Non-pigmented ciliary epithelial cell (primary cell): ENCODE data around the gene CAMKK1.

Source experiments
- DNase-seq: peaks from one replicate; pipeline ENCODE4 v3.0.0-alpha.2; 2010; ENCODE audit warnings: low read depth

CAMKK1 gene

DNA sequence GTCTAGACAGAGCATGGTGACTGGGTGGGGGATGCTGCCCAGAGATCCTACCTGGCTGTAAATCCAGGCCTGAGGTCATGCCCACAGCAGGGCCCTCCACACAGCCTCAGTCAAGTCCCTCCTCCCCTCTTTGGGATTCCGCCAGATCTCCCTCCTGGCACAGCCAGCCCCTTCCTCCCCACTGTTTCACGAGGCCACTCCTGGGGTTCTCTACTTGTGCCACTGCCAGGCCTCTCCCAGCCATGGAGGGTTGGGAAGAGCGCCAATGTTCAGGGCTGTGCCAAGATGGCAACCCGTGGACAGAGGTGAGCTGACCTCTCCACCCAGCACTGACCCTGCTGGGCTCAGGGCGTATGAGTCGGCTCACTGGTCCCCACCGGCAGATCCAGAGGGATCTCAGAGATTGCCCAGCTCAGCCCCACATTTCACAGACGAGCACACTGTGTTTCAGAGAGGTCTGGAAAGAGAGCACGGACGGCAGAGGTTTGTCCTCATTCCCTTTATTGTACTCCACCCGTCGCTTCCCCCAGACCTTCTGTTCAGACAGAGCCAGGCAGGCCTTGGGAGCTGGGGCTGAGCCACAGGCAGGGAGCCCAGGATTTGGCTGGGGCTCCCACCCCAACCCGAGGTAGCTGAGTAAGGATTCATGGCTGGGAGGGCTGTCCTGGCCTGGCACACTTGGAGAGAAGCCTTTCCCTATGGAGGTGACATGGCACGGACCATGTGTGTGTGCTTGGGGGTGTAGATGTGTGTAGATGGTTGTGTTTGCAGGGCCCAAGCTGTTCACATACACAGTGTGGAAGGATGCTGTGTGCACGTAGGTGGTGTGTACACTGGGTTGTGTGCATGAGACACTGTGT is 3.5 kb upstream of the CAMKK1 start:
- DNase-seq, result no peak

DNA sequence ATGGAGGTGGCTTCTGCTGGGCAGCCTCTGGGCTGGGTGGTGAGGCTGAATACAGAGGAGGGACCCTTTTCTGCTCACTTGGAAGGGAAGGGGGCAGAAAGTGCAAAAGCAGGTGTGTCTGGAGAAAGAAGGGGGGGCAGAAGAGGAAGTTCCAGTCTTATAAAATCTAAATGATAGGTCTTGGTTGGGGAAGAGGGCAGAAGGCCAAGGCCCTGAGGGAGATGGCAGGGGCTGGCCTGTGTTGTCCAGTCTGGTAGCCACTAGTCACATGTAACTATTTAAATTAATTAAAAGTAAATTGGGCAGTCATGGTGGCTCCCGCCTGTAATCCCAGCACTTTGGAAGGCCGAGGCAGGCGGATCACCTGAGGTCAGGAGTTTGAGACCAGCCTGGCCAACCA is 2.5 kb upstream of the CAMKK1 start:
- no peak for DNase-seq

DNA sequence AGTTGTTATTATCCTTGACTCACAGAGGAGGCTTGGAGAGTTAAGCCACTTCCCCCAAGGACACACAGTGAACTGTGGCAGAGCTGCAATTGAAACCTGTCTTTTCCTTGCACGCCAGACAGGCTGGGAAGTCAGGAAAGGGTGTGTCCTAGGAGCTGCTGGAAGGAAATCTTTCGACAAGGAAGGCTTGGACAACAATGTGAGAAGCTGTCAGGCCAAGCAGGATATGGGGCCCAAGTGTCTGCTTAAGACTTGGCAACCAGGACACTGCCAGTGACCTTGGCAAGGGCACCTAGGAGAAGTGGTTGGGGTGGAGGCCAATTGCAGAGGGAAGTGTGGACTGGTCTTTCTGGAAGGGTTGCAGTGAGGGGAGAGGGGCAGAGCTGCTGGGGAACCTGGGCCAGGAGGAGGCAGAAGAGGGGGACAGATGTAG is 2.1 kb upstream of the CAMKK1 start:
- no peak for DNase-seq

DNA sequence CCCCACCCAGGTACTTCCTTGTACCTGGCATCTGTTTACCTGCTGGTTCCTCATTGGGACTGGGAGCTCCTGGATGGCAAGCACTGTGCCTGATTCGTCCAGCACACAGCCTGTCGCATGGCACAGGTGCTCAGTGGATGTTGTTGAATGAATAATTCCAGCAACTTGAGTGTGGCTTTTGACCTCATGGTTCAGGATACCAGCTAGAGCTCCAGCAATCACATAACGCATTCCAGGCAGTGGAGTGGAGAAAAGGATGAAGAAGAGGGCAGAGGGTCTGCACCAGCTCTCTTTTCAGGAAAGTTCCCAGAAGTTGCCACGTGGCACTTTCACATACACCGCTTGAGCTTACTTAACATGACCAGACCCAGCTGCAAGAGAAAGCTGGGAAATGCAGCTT is 1.3 kb upstream of the CAMKK1 start:
- no peak for DNase-seq

DNA sequence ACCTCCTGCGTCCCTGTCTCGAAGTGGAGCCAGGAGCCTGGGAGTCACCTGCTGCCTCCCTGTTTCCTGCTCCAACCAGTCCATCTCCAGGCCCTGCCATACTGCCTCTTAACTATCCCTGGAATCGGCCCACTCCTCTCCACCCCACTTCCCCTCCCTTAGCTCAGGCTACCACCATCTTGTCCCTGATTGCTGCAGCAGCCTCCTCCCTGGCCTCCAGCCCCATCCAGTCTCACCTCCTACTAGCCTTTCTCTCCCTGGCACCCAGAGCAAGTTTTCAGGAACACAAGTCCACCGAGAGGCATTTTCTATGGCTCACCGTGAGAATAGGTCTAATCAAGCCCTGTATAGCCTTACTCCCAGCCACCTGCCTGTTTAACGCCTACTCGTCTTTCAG is 865 bp upstream of the CAMKK1 start:
- no peak for DNase-seq

DNA sequence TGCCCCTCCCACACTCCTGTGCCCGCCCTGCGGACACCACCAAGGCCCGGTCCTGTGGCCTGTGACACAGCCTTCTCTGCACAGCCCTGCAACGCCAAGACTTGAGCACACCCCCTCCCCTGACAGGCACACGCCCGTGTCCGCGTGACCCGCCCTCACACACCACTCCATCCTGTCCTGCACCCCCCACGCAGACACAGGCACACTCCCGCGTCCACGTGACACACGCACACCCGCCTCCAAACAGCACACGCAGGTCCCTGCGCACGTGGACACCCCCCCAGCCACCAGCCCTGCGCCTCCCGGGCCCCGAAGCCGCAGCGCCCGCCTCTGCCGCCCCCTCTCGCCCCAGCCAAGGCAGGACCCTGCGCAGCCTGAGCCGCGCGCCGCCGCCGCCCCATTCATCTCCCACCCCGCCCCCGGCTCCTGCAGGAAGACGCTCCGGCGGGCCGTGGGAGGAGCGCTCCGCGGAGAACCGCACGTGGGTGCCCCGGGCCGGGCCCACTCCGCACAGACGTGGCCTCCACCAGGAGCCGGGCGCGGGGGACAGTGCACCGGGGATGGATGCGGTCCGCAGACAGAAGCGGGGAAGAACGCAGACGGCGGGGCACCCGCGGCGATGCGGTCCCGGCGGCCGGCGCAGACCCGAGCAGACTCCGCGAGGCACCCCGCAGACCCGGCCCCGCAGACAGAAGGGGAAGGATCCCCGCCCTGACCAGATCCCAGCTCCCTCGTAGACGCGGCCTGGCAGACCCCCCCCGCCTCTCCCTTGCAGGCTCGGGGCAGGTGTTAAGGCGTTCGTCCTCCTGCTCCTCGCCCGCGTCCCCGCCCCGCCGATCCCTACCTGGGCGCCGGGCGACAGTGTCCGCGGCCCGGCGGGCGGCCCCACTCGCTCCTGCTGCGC is 506 bp downstream of the CAMKK1 start:
- no peak for DNase-seq

DNA sequence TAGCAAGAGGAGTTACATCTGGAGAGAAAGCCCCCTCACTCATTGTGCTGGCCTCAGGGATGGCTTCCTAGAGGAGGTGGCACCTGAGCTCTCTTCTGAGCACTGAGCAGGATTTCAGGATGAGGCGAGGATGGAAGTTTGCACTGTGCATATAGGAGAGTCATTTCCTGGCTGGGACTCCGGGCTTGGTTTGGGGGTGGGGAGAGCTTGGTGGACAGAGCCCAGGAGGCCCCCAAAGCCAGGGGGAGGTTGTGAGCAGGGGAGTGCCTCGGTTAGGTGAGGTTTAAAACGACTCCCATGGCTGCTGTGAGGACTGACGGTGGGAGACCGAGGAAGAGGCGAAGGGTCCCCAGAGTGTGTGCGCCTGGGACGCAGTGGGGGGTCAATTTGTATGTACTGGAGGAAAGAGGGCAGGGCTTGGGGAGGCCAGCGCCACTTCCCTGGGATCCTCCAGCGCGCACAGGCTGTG is 1.2 kb downstream of the CAMKK1 start:
- no peak for DNase-seq

DNA sequence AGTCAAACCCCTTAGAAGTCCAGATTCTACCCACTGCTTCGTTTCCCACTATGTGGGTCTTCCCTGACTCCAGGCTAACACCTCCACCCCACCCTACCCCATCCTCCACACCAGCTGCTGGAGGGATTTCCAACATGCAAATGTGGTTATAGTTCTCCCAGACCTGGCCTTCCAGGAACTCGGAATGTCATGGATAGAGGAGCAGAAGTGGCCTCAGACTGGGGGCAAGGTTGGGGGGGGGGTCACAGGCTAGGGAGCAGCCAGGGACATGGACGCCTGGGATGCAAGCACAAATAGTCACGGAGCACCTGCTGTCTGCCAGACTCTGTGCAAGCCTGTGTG is 2.0 kb downstream of the CAMKK1 start:
- no peak for DNase-seq

DNA sequence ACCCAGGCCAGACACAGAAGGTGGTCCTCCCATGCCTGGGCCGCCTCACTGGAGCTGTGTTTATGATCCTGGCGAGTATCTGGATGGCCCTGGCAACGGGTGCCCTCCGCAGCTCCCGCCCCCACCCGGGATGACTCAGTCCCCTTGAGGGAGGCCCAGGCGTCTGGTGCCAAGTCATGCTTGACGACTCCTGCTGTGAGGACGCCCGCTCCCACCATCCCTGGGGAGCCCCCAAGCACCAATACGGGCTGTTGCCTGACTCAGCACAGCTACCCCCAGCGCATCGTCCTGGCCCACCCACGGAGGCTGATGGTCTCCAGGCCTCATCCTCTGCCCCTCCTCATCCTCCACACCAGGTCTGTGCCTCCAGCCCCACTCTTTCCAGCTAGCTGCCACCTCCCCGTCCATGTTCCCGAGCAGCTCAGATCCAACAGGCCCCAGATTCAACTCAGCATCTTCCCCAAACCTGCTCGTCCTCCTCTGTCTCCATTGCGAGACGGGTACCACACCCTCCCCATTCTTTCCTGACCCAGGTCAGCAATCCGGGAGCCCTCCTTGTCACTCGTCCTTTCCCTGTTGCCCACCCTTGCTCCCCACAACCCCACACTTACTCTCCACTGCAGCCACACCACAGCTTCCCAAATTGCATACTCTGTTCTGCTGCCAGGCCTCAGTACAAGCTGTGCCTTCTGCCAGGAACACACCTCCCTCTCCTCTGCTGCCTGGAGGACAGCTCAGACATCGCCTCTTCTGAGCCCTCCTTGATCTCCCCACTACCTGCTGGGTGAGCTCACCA is 2.6 kb downstream of the CAMKK1 start:
- DNase-seq, result no peak

DNA sequence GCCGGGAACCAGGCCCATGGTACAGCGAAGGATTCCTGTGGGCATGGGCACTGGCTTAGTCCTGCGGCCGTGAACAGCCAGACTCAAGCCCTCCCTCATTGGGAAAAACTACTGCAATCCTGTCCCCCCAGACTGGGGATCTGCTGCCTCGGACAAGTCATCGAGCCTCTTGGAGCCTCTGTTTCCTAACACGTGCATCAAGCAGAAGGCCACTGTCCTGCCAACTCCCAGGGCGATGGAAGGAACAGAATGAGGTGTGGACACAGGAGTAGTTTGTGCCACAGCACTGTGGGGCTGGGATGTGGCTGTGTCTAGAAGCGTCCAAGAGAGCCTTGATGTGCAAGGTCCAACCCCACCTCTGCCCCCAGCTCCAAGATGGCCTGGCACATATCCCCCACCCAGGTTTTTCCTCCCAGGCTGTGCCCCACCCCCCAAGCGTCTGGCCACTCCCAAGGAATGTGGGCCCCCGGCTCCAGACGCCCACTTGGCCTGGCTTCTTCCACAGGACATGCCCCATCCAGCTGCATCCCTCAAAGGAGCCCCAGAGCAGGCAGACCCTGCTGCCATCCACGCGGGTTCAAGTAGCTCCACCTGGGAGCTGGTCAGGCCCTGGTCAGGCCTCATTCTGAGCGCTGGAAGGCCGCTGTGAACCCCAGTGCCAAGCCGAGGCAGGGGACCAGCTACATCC is 3.4 kb downstream of the CAMKK1 start:
- no peak for DNase-seq

DNA sequence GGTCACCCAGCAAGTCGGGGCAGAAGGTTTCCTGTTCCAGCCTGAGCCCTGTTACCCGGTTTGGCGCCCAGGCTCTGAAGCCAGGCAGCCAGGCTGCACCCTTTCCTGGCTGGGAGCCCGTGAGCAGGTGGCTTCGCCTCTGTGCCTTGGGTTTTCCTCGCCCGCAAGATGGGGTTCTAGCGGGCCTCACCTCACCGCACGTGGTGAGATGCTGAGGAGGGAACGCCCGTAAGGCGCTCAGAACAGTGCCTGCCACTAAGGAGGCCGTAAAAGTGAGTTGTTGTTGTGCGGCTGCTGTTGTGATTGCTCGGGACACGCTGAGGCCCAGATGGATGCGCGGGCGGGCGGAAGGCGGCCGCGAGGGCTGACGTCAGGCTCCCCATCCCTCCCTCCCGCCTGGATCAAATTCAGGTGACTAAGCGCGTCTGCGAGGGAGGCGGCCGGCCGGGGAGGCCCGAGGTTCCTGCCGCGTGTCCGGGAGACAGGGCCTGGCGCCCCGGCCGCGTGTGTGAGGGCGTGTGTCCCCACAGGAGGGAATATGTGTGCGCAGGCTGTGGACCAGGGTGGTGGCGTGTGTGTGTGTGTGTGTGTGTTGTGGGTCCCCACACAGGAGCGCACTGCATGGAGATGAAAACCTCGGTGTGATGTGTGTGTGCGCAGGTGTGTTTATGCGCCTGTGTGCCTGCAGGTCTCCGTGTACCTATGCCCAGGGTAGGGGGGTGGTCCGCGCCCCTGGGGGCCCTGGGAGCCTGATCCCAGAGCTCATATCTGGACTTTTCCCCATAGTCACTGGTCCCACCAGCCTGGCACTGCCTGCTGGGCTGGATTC is 4.3 kb downstream of the CAMKK1 start:
- peak; percentile 63 for DNase-seq

DNA sequence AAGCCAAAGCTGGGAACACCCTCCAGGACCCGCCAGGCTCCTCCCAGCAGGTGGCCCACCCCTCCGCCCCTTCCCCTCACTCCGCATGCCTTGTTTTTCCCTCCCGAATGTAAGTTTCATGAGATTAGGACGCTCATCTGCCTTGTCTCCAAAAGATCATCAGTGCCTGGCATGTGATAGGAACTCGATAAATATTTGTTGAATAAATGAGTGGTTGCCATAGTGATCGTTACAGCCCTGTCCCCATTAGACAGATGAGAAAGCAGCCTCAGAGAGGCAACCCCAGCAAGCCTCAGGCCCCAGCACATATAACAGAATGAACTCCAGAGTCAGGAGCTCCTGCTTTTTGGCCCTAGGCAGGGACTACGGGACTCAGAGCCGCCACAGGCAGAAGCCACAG is 5.0 kb downstream of the CAMKK1 start:
- no peak for DNase-seq

DNA sequence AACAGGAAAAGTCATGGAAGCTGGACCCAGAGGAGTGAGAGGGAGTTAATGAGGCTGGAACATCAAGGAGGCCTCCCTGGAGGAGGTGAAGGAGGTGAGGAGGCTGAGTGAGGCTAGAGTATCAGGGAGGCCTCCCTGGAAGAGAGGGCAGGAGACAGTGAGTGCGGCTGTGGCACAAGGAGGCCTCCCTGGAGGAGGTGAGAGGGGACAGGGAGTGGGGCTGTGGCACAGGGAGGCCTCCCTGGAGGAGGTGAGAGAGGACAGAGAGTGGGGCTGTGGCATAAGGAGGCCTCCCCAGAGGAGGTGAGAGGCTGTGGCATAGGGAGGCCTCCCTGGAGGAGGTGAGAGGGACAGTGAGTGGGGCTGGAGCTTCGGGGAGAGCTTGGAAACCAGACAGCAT is 5.5 kb downstream of the CAMKK1 start:
- no peak for DNase-seq

DNA sequence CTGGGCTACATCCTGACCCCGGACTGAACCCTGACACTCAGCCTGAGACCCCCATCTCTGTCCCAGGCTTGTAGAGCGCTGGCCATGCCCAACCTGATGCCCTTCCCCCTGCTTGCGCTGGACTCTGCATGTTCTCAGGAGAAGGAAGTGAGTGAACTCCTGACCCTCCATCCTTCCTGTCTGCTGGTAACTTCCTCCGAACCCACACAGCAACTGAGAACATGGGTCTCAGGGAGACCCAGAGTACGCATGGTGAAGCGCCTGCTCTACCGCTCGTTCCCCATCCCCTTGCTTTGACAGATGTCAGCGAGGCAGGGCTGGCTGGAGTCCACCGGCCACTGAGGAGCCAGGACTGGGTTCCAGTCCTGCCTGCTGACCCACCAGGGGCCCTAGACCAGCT is 6.1 kb downstream of the CAMKK1 start:
- DNase-seq, result no peak

DNA sequence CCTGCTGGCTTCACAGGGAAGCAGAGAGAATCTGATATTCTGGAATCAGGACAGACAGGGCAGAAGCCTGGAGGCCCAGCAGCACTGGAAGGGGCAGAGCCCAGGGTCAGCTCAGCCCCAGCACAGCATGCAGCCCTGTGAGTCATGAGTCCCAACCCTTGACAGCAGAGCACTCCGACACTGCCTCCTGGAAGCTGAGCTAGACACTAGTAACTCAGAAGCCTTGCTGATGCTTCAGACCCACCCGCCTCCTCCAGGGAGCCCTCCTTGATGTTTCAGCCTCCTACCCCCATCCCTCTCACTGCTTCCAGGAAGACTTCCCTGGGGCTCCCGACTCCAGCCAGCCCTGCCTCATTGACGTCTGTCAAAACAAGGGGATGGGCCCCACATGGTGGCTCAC is 6.9 kb downstream of the CAMKK1 start:
- no peak for DNase-seq

DNA sequence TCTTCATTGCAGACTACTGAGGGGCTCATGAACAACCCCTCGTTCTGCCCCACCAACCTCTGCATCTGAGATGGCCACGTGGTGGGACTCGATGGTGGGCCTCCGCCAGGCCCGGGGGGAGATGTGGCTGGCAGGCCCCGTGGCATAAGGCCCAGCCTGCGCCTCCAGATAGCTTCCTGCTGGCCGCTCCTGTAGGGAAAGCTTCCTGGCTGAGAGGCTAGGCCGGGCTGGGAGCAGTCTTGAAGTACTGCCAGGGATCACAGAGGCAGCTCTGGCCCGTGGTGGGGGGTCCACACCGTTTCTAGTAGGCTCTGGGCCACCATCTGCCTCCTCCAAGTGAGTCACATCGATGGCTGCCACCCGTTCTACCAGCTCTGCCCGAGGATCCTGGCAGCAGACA is 7.6 kb downstream of the CAMKK1 start:
- DNase-seq, result no peak

DNA sequence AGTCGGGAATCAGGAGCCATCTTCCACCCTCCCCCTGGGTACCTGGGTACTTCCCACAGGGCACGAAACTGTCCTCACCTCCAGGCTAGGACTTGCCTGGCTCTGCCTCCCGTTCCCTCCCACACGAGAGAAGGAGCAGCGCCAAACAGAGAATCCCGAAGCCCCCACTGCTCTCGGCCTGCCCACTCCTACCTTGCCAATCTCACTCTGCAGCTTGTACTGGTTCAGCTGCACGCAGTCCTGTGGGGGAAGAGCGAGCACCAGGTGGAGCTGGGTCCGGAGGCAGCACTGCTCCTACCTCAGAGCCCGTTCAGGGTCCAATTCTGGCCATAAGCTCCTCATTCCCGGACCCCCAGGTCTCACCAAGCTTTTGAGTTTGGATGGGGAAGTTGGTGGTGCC is 8.7 kb downstream of the CAMKK1 start:
- no peak for DNase-seq

DNA sequence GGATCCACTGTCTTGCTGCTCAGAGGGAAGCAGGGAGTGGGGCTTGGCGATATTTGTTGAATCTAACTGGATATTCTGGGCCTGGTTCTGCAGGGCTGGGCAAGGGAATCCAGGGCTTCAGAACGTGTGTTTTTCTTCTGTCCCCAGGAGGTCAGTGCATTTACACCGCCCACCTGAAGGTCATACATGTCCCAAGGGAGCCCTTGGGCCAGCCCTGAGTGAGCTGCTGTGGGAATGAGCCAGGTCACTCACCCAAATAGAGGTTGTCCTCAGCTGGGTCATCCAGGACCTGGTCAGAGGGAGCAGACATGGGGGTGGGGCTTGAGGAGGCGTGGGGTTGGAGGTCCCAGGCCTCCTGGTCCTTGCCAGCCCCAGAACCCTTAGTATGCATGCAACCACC is 10.6 kb downstream of the CAMKK1 start:
- DNase-seq, result no peak

DNA sequence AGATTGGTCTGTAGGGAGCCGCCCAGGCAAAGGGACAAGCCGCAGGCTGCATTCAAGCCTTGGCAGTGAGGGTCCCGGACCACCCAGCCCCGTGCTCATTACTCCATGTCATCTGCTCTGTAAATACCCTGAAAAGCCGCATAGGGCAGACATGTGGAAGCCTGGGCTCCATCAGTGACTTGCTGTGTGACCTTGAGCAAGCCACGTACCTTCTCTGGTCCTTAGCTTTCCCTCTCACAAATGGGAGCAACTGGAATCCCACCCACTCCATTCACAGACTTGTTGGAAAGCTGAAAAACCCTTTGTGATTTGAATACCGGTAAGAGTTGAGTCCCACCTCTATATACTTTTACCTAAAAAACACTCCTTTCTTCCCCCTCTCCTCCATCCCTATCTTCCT is 11.9 kb downstream of the CAMKK1 start:
- no peak for DNase-seq

DNA sequence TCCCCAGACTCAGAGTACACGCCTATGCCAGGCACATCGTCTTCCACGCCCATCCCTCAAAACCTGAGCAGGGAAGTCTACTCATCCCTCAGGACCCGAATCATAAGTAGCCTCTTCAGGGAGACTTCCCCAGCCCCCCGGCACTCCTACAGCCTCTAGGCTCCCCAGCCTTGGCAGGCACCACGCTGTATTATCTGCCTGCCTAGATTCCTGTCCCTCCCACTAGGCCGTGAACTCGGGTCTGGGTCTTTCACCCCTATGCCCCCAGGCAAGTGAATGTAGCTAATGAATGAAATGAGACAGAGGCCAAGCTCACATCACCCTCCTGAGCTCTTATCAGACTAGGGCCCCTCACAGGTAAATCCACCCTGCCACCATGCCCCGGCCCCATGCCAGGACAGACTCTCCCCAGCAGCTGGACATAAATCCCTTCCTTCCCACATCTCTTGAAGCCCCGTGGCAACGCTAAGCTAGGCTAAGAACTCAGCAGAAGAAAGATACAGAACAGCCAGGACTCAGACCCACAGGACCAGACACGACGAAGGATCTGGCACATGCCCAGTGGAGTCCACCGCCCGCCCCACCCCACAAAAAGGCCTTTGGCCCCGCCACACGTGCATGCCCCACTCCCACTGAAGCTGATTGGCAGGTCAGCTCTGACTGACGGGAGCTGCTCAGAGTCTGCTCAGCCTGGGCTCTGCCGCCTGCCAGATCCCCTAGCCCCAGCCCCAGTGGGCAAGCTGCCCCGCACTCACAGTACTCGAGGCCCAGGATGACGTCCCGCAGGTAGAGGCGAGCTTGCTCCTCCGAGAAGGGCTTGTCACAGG is 13.0 kb downstream of the CAMKK1 start:
- DNase-seq, result no peak
